ENCODE results near the gene IL22RA2.

GRCh38 chr6:137206577-137206976 lies 33.1 kb upstream of the IL22RA2 start:
- TF ChIP-seq EED (CRISPR knock-in tag; IDR thresholded peaks at IDR 0.05) (no peak), TSC22D2 (CRISPR knock-in tag; IDR thresholded peaks at IDR 0.05; ENCODE audit: borderline replicate concordance) (no peak), ZNF3 (CRISPR knock-in tag; IDR thresholded peaks at IDR 0.05) (no peak), HNRNPK (IDR thresholded peaks at IDR 0.05; ENCODE audit: low read depth, low read length, poor library complexity, severe bottlenecking) (no peak)

Measured in HepG2 (cell line).